HG03558 (cell line): Measurements from ENCODE around the gene OR2AE1.
A peak's percentile ranks its signal among the peaks of the same experiment; 100 is the strongest.
"Not testable (repeated sequence)": the region's sequence is repeated elsewhere in the genome, so short reads cannot be mapped to it uniquely, and the experiment has no call there.

ENCODE experiments used
- ATAC-seq: cut with Tn5 transposase; IDR thresholded peaks from one replicate; pipeline ENCODE4 v1.9.1; 2021; ENCODE audit warnings: moderate number of reproducible peaks; ENCODE audit not compliant: unreplicated experiment; ENCODE audit errors: extremely low read depth

OR2AE1 gene

GRCh38 chr7:99876933-99877332 is at the start of gene OR2AE1:
Gene OR2AE1 (minus strand): TSS chr7:99877033. CDS start chr7:99877033, 0 bp downstream.
- no peak for ATAC-seq

- no peak for ATAC-seq
Observed at GRCh38 chr7:99926321-99926720, 49.5 kb upstream of the OR2AE1 start.

- ATAC-seq, result no peak
Observed at GRCh38 chr7:99923200-99923599, 46.4 kb upstream of the OR2AE1 start.

- no peak for ATAC-seq
Observed at GRCh38 chr7:99920149-99920548, 43.3 kb upstream of the OR2AE1 start.

- no peak for ATAC-seq
Observed at GRCh38 chr7:99919814-99920112, 42.9 kb upstream of the OR2AE1 start.

GRCh38 chr7:99918959-99919813 is 42.4 kb upstream of the OR2AE1 start, which contains the start of gene TRIM4:
Gene TRIM4 (minus strand): TSS chr7:99919530. CDS start chr7:99919401, 129 bp downstream.
- peak; percentile 82 for ATAC-seq

- no peak for ATAC-seq
Observed at GRCh38 chr7:99910976-99911375, 34.1 kb upstream of the OR2AE1 start.

GRCh38 chr7:99901581-99901980 is 24.7 kb upstream of the OR2AE1 start:
- no peak for ATAC-seq

GRCh38 chr7:99899830-99900519 is 23.1 kb upstream of the OR2AE1 start:
- ATAC-seq, result no peak

- no peak for ATAC-seq
Observed at GRCh38 chr7:99898836-99899235, 22.0 kb upstream of the OR2AE1 start.

GRCh38 chr7:99898023-99898357 is 21.2 kb upstream of the OR2AE1 start:
- no peak for ATAC-seq

GRCh38 chr7:99897322-99898022 is 20.6 kb upstream of the OR2AE1 start:
- no peak for ATAC-seq

GRCh38 chr7:99894738-99895137 is 17.9 kb upstream of the OR2AE1 start:
- ATAC-seq, result no peak

- no peak for ATAC-seq
Observed at GRCh38 chr7:99893280-99893679, 16.4 kb upstream of the OR2AE1 start.

GRCh38 chr7:99890348-99890747 is 13.5 kb upstream of the OR2AE1 start:
- not testable (repeated sequence) for ATAC-seq

- not testable (repeated sequence) for ATAC-seq
Observed at GRCh38 chr7:99888366-99888765, 11.5 kb upstream of the OR2AE1 start.

GRCh38 chr7:99881370-99881769 is 4.5 kb upstream of the OR2AE1 start:
- ATAC-seq, result no peak

- ATAC-seq, result no peak
Observed at GRCh38 chr7:99876491-99876890, 342 bp downstream of the OR2AE1 start.

GRCh38 chr7:99868246-99868645 is 8.6 kb downstream of the OR2AE1 start:
- no peak for ATAC-seq

GRCh38 chr7:99867477-99867876 is 9.4 kb downstream of the OR2AE1 start:
- not testable (repeated sequence) for ATAC-seq

GRCh38 chr7:99863847-99864440 is 12.9 kb downstream of the OR2AE1 start:
- no peak for ATAC-seq
